KMS-11 (cell line): ENCODE measurements around the gene CDH4.

Experiments
- H2AFZ ChIP-seq: fragments of 200-600 bp; sonication (generic); 2 replicates; pipeline ENCODE4 v1.6.1; 2016; ENCODE audit warnings: antibody characterized with exemption, mixed run types, low read depth
- H3K27ac ChIP-seq: fragments of 200-600 bp; sonication (generic); 2 replicates; pipeline ENCODE4 v1.6.1; 2016; ENCODE audit warnings: mild to moderate bottlenecking, mixed run types
- H3K27me3 ChIP-seq: fragments of 200-600 bp; sonication (generic); 2 replicates; pipeline ENCODE4 v1.6.1; 2017; ENCODE audit warnings: mild to moderate bottlenecking, low read depth, mixed run types, moderate library complexity; ENCODE audit not compliant: insufficient read depth
- H3K36me3 ChIP-seq: fragments of 200-600 bp; sonication (generic); 2 replicates; pipeline ENCODE4 v1.6.1; 2017; ENCODE audit warnings: mild to moderate bottlenecking, mixed run types; ENCODE audit not compliant: insufficient read depth
- H3K4me1 ChIP-seq: fragments of 200-600 bp; sonication (generic); 2 replicates; pipeline ENCODE4 v1.6.1; 2016; ENCODE audit warnings: mild to moderate bottlenecking, low read depth, mixed run types; ENCODE audit not compliant: poor library complexity, severe bottlenecking
- H3K4me2 ChIP-seq: fragments of 200-600 bp; sonication (generic); 2 replicates; pipeline ENCODE4 v1.7.0; 2016; ENCODE audit warnings: mild to moderate bottlenecking, mixed run types
- H3K4me3 ChIP-seq: fragments of 200-600 bp; sonication (generic); IDR thresholded peaks from 2 replicates; pipeline ENCODE4 v1.6.1; 2017; ENCODE audit warnings: low read depth, low read length, mixed read lengths; ENCODE audit not compliant: insufficient read depth
- H3K79me2 ChIP-seq: fragments of 200-600 bp; sonication (generic); 2 replicates; pipeline ENCODE4 v1.6.1; 2016; ENCODE audit warnings: low read depth, mixed run types; ENCODE audit not compliant: insufficient read depth
- H3K9ac ChIP-seq: fragments of 200-600 bp; sonication (generic); 2 replicates; pipeline ENCODE4 v1.6.1; 2016; ENCODE audit warnings: mild to moderate bottlenecking, mixed run types
- H4K20me1 ChIP-seq: fragments of 200-600 bp; sonication (generic); 2 replicates; pipeline ENCODE4 v1.6.1; 2016; ENCODE audit warnings: mild to moderate bottlenecking, mixed run types; ENCODE audit not compliant: insufficient read depth
- TF ChIP-seq, protein P1 (sequence below): fragments of 200-600 bp; sonication (generic); conservative IDR thresholded peaks from 2 replicates; pipeline ENCODE4 v1.6.1; 2017; ENCODE audit warnings: low read depth, mild to moderate bottlenecking, antibody characterized with exemption, low read length, moderate library complexity, mixed read lengths

Gene CDH4

DNA sequence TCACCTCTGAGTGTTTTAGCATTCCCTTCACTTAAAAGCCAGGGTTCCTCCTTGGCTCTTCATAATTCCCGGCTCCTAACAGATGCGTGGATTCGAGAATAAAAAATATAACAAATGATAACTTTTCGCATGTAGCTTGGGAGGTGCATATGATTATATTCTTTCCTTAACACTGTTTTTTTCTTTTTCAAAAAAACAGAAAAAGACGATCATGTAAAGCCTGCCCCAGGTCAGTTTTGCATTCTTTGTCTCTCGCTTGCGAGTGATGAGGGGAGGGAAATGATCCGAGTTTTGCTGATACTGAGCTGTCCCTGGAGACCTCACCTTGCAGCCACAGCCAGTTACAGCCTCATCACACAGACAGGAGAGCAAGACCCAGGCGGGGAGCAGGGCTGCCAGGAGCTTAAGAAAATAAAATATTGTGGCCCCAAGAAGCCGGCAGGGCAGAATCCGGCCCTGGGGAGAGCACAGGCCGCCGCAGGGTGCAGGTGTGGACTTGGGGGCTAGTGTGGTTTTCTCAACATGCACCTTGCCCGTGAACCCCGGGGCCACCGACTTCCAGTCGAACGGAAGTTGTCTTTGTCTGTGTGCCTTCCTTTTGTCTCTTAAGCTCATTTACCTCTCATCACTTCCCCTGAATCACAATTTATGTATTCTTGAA, 511.8 kb downstream of the CDH4 start:
- no peaks in the 10 kb centered on the region for H3K36me3 ChIP-seq
- H3K27ac ChIP-seq = no peak overlapping the region
- H2AFZ ChIP-seq = no peak overlapping the region
- H3K79me2 ChIP-seq = no peaks in the 10 kb centered on the region
- no peak overlapping the region for H3K4me3 ChIP-seq
- no peaks in the 10 kb centered on the region for H3K4me1 ChIP-seq
- H3K27me3 ChIP-seq = peaks cover 36% of the 10 kb centered on the region; the same call in 1 of the 2 replicates
- TF ChIP-seq, protein P1, sequence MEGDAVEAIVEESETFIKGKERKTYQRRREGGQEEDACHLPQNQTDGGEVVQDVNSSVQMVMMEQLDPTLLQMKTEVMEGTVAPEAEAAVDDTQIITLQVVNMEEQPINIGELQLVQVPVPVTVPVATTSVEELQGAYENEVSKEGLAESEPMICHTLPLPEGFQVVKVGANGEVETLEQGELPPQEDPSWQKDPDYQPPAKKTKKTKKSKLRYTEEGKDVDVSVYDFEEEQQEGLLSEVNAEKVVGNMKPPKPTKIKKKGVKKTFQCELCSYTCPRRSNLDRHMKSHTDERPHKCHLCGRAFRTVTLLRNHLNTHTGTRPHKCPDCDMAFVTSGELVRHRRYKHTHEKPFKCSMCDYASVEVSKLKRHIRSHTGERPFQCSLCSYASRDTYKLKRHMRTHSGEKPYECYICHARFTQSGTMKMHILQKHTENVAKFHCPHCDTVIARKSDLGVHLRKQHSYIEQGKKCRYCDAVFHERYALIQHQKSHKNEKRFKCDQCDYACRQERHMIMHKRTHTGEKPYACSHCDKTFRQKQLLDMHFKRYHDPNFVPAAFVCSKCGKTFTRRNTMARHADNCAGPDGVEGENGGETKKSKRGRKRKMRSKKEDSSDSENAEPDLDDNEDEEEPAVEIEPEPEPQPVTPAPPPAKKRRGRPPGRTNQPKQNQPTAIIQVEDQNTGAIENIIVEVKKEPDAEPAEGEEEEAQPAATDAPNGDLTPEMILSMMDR = no peak
- H3K9ac ChIP-seq = no peak overlapping the region
- no peaks in the 10 kb centered on the region for H4K20me1 ChIP-seq
- no peak overlapping the region for H3K4me2 ChIP-seq

DNA sequence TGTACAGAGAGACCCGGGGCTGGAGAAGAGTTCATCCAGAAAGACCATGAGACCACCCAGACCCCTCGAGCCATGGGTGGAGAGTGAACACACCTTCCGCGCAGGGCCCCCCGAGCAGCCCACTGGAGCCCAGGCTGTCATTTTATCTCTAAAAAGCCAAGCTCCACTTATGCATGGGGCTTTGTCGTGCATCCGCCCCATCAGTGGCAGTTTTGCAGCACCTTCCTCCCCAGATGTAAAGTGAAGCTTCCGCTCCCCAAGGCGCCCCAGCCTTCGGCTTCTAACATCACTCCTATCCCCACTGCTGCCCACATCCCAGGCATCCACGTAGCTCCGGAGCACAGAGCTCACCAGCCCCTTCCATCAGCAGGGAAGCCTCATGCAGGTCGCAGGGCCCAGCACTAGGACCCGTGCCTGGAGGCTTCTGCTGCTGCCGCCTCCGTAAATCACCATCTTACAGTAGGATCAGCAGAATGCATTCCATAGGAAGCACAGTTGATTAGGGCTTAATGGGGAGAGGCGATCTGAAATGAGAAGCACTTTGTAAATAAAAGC, 512.5 kb downstream of the CDH4 start:
- H3K36me3 ChIP-seq = no peaks in the 10 kb centered on the region
- no peak overlapping the region for H3K4me3 ChIP-seq
- H4K20me1 ChIP-seq = no peaks in the 10 kb centered on the region
- no peak overlapping the region for H3K27ac ChIP-seq
- H3K27me3 ChIP-seq = peaks cover 36% of the 10 kb centered on the region; the same call in 1 of the 2 replicates
- H3K4me1 ChIP-seq = no peaks in the 10 kb centered on the region
- no peak overlapping the region for H3K9ac ChIP-seq
- no peak overlapping the region for H3K4me2 ChIP-seq
- TF ChIP-seq, protein P1 = no peak
- no peaks in the 10 kb centered on the region for H3K79me2 ChIP-seq
- H2AFZ ChIP-seq = no peak overlapping the region

DNA sequence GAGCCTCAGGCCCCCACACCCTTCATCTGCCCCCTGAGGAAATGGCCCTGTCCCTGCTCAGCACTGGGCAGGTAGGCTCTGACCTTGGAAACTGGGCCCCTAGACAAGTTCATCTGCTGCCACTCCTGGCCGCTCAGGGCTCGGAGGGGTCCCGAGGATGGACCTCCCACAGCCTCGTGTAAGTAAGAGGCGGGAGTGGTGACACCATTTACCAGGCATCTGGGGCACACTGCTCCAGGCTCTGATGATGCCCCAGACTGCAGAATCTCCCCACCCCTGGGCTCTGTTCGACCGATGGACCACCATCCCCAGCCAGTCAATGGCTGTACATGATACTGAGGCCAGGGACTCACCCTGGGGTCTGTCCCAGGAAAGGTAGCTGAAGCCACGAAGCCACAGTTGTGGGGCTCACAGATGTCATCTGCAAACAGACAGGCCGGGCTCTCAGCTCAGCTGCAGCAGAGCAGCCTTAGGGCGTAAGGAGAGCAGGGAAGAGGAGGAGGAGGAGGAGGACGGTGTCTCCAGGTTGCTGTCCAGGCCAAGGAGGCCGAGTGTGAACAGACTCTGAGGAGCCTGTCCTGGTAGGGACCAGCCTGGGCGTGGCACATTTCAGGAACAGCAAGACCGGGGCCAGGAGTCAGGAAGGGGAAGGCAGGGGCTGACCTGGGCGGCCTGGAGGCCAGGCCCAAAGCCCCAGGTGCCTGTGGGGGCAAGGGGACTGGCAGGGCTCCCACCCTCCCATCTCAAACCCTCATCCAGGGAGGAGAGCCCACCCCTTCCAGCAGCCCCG, 513.2 kb downstream of the CDH4 start:
- no peak overlapping the region for H3K9ac ChIP-seq
- H3K27me3 ChIP-seq = peaks cover 32% of the 10 kb centered on the region; the same call in 1 of the 2 replicates
- H3K79me2 ChIP-seq = no peaks in the 10 kb centered on the region
- H3K4me1 ChIP-seq = no peaks in the 10 kb centered on the region
- no peak overlapping the region for H3K4me2 ChIP-seq
- H3K4me3 ChIP-seq = no peak overlapping the region
- H4K20me1 ChIP-seq = no peaks in the 10 kb centered on the region
- TF ChIP-seq, protein P1 = no peak
- H3K27ac ChIP-seq = no peak overlapping the region
- H2AFZ ChIP-seq = no peak overlapping the region
- H3K36me3 ChIP-seq = no peaks in the 10 kb centered on the region

DNA sequence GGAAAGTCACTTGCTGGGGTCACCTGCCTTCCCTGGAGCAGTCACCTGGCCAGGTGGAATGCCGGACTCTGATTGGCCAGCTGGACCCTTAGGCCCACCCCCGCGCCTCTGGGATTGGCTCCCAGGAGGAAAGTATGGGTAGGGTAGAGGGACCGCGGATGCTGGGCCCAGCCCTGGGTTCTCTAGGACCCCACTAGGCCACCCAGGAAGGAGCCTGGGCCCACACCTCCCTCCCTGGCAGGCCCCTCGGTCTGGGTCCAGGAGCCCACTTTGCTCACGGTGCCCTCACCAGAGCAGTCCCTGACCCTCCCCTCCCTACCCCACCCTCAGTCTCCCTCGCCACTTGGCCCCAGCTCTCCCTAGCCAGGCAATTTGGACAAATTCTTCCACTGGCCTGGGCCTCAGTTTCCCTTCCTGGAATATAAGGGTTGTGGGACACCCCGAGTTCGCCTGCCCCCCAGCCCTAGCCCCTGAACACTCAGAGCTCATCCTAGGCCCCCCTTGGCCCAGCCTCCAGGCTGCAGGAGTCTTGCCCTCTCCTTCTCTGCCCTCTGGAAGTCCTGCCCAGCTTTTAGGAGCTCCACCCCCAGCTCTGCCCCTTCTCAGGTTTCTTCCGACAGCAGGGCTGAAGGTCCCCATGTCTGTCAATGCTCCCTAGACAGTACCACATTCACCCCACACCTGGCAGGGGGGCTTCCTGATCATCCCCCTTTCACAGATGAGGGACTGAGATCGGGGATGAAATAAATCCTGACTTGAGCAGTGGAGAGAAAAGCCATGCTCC, 514.0 kb downstream of the CDH4 start:
- Histone ChIP-seq H3K4me2 (no peak overlapping the region), H3K27ac (no peak overlapping the region), H3K36me3 (no peaks in the 10 kb centered on the region), H2AFZ (no peak overlapping the region), H3K4me3 (no peak overlapping the region), H3K27me3 (peaks cover 26% of the 10 kb centered on the region; the same call in 1 of the 2 replicates), H4K20me1 (no peaks in the 10 kb centered on the region), H3K4me1 (no peaks in the 10 kb centered on the region), H3K79me2 (no peaks in the 10 kb centered on the region), H3K9ac (no peak overlapping the region)
- TF ChIP-seq, protein P1 = no peak
